HepG2 (cell line): Measurements from ENCODE around the gene YIF1A. TPM values are rescaled to one million over a fixed set of nuclear protein-coding genes. Genes with fewer than 3 reads are reported as not detected.

ENCODE experiments used
- HHEX ChIP-seq: IDR thresholded peaks from 2 replicates; pipeline ENCODE4 v1.6.1; 2016; ENCODE audit warnings: control low read depth
- HNF4A ChIP-seq: sonication (generic); formaldehyde crosslinking; IDR thresholded peaks from 2 replicates; pipeline ENCODE4 v1.4.0; 2020; ENCODE audit warnings: missing genetic modification reagents
- MZF1 ChIP-seq: sonication (generic); formaldehyde crosslinking; IDR thresholded peaks from 2 replicates; pipeline ENCODE4 v1.8.1; 2023; ENCODE audit warnings: mild to moderate bottlenecking, missing genetic modification reagents, borderline replicate concordance
- NFKB2 ChIP-seq: sonication (generic); formaldehyde crosslinking; IDR thresholded peaks from 2 replicates; pipeline ENCODE4 v1.4.0; 2020; ENCODE audit warnings: missing genetic modification reagents, borderline replicate concordance
- SOX5 ChIP-seq: IDR thresholded peaks from 2 replicates; pipeline ENCODE4 v1.6.1; 2016; ENCODE audit warnings: borderline replicate concordance
- TAF1 ChIP-seq: sonication (generic); formaldehyde crosslinking; IDR thresholded peaks from 2 replicates; pipeline ENCODE4 v1.4.0; 2020; ENCODE audit warnings: missing genetic modification reagents
- THRA ChIP-seq: sonication (generic); formaldehyde crosslinking; IDR thresholded peaks from 2 replicates; pipeline ENCODE4 v1.4.0; 2020; ENCODE audit warnings: missing genetic modification reagents, borderline replicate concordance
- TOPORS ChIP-seq: sonication (generic); formaldehyde crosslinking; IDR thresholded peaks from 2 replicates; pipeline ENCODE4 v1.8.0; 2023; ENCODE audit warnings: mild to moderate bottlenecking, missing genetic modification reagents
- TRIM22 ChIP-seq: fragments of 450-650 bp; IDR thresholded peaks from 2 replicates; pipeline ENCODE4 v1.6.1; 2017
- XRCC5 ChIP-seq: fragments of 200-400 bp; formaldehyde crosslinking; optimal IDR thresholded peaks from 2 replicates; pipeline ENCODE3; 2017; ENCODE audit warnings: mild to moderate bottlenecking, low read length
- ZC3H4 ChIP-seq: sonication (generic); formaldehyde crosslinking; IDR thresholded peaks from 2 replicates; pipeline ENCODE4 v1.4.0; 2020; ENCODE audit warnings: missing genetic modification reagents, borderline replicate concordance
- ZMYM2 ChIP-seq: sonication (generic); formaldehyde crosslinking; IDR thresholded peaks from 2 replicates; pipeline ENCODE4 v1.8.0; 2022; ENCODE audit warnings: mild to moderate bottlenecking, missing genetic modification reagents
- ZNF275 ChIP-seq: sonication (generic); formaldehyde crosslinking; IDR thresholded peaks from 2 replicates; pipeline ENCODE4 v1.8.0; 2022; ENCODE audit warnings: missing genetic modification reagents, mild to moderate bottlenecking, inconsistent platforms, borderline replicate concordance
- ZNF382 ChIP-seq: sonication (generic); formaldehyde crosslinking; IDR thresholded peaks from 2 replicates; pipeline ENCODE4 v1.5.0; 2020; ENCODE audit warnings: missing genetic modification reagents, mild to moderate bottlenecking, borderline replicate concordance
- ZNF407 ChIP-seq: sonication (generic); formaldehyde crosslinking; IDR thresholded peaks from one replicate; pipeline ENCODE4 v1.5.1; 2020; ENCODE audit warnings: mild to moderate bottlenecking, missing genetic modification reagents; ENCODE audit errors: not compliant biosample characterization
- ZNF660 ChIP-seq: sonication (generic); formaldehyde crosslinking; IDR thresholded peaks from 2 replicates; pipeline ENCODE4 v1.5.1; 2020; ENCODE audit warnings: mild to moderate bottlenecking, low read depth, missing genetic modification reagents, borderline replicate concordance
- ZNF720 ChIP-seq: sonication (generic); formaldehyde crosslinking; IDR thresholded peaks from 2 replicates; pipeline ENCODE4 v1.4.0; 2020; ENCODE audit warnings: missing genetic modification reagents
- polyA plus RNA-seq, 8 experiments: library from polyadenylated mRNA; depleted of rRNA in 3 of 8; stranded (reverse) in 7 of 8; unstranded in 1 of 8; fragments of >200 nt; fragmentation: Illumina TruSeq in 4 of 8; extraction: Trizol in 4 of 8; gene quantifications; 2 replicates each; pipeline versions ENCODE4 v1.2.1 to v1.2.3, GENCODE V29; 2011 to 2016; ENCODE audit warnings: low read depth in 4 of 8, missing spikeins in 1 of 8, mixed read lengths in 1 of 8; ENCODE audit not compliant: insufficient read depth in 1 of 8
- total RNA-seq, 5 experiments: library from RNA; depleted of rRNA; stranded (reverse); fragments of >200 nt; fragmentation: Illumina TruSeq; extraction: Trizol; gene quantifications; 2 replicates each; pipeline ENCODE4 v1.2.3, GENCODE V29; 2016; ENCODE audit warnings: low read depth in 1 of 5

YIF1A gene
- total and polyA plus RNA-seq, 2 of the 13 experiments (the other 11 are each of a cell fraction or from before 2014, with no cell fraction given): 133 to 145 TPM

GRCh38 chr11:66328302-66329144 is 39.6 kb upstream of the YIF1A start (continued):
- TF ChIP-seq ZNF407 (CRISPR knock-in tag) (no peak), ZC3H4 (no peak), MZF1 (CRISPR knock-in tag) (no peak), ZMYM2 (CRISPR knock-in tag) (no peak), NFKB2 (CRISPR knock-in tag) (peak; percentile 85; the same call in 1 of the 2 replicates), ZNF720 (CRISPR knock-in tag) (no peak), THRA (CRISPR knock-in tag) (peak; percentile 60), HNF4A (CRISPR knock-in tag) (peak; percentile 56), ZNF660 (no peak), XRCC5 (peak; percentile 84), SOX5 (CRISPR knock-in tag) (peak; percentile 56; the same call in 1 of the 2 replicates), TRIM22 (no peak), TAF1 (CRISPR knock-in tag) (peak; percentile 50; the same call in 1 of the 2 replicates), TOPORS (CRISPR knock-in tag) (0 out of 2 replicates have a peak, but pooled peaks have one; percentile 54), HHEX (CRISPR knock-in tag) (no peak; the same call in 1 of the 2 replicates), ZNF275 (CRISPR knock-in tag) (no peak), ZNF382 (CRISPR knock-in tag) (no peak)
